ENCODE data around the gene XDH.

Gene XDH

DNA sequence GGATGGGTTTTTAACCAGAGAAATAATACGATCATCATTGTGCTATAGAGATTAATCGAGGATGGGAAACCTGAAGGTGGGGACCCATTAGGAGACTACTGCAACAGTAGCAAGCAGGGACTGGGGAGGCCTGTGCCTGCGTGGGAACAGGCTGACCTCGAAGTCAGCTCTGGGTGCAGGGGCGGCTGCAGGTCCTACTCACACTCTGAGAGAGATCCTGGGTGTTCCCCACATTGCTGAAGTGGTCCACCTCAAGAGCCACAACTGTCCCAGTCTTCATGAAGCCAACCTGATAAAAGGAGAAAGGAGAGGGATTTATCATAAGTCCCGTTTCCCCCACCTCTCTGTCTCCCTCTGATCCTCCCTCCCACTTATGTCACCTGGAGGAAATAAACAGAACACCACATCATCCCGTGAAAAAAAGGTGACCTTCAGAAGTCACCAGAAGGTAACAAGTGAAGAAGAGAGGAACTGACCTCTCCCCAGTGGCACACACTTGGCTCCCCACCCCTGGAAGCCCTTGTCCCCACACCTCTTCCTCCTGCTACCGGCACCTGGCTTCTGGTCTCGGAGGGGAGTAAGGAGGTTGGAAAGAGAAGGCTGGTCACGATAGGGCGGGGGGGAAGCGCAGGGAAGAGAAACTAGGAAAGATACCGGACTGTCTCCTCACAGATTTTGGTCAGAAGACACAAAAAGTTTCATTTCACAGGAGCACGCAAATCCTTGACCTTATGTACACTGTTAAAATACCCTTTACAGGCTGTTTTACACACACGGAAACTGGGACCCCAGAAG, 50.4 kb downstream of the XDH start:
- DNase-seq = no peak

DNA sequence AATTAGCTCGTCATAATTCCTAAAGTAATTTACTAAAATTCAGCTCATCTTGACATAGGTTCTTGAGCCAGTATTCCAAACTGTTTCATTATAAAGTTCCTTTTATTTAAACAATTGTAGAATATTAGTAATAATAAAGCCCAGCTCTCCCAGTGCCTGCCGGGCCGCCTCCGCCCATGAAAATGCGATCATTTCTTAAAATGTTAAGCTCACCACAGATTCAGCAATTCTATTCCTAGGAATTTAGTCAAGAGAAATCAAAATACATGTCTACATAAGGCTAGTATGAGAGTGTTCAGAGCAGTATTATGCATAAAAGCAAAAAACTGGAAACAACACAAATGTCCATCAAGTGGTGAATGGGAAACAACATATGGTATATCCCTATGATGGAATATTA, 52.0 kb downstream of the XDH start:
- DNase-seq = no peak

DNA sequence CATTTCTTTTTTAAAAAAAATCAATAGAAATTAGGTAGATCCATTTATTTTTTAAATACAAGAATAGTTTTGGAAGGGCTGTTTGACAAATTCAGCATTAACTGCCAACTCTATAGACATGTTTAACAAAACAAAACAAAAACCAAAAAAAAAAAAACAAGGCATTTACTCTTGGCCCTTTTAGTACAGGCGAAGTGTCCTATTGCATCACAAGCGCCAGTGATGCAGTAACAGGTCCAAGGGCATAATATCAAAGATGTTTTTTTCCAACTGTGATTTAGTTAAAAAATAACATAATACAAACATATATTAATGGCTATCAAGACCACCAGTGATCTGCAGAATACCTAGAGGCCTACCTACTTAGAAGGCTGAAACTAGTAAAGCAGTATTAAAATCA, 55.3 kb downstream of the XDH start:
- no peak for DNase-seq

GRCh38 chr2:31354837-31355236, 59.7 kb downstream of the XDH start:
- no peak for DNase-seq

GRCh38 chr2:31353179-31353578, 61.4 kb downstream of the XDH start:
- no peak for DNase-seq

GRCh38 chr2:31349684-31350083, 64.9 kb downstream of the XDH start:
- no peak for DNase-seq

DNA sequence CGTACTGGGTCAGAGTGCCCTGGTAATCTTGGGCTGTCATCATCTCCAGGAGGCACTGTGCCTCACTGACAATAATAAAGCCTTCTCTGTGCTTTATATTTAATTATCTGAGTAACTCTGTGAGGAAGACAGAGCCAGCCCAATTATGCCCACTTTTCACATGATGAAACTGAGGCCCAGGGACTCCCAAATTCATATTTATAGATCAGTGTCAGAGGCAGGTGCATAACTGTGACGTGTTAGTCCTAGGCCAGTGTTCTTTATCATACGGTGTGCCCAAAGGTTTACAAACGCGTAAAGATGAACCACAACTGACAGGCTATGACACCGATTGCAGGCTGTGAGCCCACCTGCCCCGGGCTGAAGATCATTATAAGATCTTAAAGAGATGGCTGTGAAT, 65.4 kb downstream of the XDH start:
- no peak for DNase-seq

DNA sequence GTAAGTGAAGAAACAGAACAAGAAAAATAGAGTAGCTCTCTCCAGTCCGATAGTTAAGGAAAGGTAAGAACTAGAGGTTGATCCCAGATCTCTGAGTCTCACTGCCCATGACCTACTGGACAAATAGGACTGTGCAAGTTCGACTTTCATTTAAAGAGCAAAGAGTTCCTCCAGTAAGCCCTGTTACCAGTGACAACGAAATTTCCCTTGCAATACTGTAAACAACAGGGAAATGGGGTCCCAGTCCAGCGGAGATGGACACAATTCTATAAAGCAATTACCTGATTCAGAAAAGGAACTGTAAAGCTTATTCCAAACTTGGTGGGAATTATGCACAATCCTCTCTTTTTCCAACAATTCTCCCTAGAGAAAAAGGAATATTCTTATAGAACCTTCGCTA, 65.9 kb downstream of the XDH start:
- no peak for DNase-seq

GRCh38 chr2:31347750-31348149, 66.8 kb downstream of the XDH start:
- no peak for DNase-seq

- DNase-seq = no peak
These were observed 67.2 kb downstream of the XDH start for GRCh38 chr2:31347319-31347718.

- no peak for DNase-seq
These were observed 70.1 kb downstream of the XDH start for GRCh38 chr2:31344447-31344846.

DNA sequence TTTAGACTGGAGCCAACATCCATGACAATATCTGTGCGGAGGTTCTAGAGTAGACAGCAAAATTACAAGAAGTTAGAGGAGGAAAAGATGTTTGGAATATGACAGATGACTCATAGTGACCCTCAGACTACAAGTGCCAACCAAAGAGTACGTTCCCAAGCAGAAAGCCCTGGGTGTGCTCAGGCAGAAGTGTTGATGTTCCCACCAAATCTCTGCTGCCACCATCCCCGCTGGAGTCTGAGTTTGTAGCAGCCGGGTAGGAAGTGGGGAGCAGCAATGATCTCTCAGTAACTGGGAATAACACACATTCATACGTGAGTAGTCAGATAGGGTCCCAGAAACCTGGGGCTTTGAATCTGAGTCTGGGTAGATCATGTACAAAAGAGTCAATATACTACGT, 73.2 kb downstream of the XDH start:
- DNase-seq = no peak

DNA sequence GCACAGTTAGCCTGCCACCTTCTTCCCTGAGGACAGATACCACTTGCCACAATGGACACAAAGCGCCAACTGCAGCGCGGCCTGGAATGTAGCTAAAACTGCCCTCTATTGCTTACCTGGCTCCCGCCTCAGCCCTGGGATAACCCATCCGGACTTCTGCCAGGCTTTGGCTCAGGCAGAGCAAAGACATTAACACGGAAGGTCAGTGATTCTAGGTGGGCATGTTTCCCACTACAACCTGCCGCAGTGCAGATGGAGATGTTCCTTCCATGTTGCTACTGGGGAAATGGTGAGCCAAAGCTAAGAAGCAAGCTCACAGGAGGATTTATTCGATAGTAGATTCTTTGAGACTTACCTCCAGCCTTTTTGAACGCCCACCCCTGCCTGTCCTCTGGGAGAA, 74.8 kb downstream of the XDH start:
- no peak for DNase-seq

DNA sequence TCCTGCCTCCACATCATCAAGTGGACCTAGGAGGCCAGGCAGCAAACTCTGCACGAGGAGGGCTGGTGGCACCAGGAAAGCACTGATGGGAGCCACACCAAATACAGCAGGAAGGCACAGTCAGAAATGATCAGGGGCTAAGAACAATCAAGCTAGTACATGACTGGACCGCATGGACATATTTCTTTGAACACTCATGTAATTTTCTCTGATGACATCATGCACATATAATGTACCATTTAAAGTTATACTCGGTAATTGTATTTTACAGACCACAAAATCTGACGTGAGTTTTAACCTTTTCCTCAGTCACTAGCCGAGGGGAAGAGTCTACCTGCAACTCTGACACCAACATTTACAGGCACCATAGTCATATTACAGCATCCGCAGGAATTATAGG, 76.7 kb downstream of the XDH start:
- DNase-seq = no peak

GRCh38 chr2:31337197-31337596, 77.3 kb downstream of the XDH start:
- no peak for DNase-seq

GRCh38 chr2:31335921-31336585, 78.5 kb downstream of the XDH start:
- no peak for DNase-seq

DNA sequence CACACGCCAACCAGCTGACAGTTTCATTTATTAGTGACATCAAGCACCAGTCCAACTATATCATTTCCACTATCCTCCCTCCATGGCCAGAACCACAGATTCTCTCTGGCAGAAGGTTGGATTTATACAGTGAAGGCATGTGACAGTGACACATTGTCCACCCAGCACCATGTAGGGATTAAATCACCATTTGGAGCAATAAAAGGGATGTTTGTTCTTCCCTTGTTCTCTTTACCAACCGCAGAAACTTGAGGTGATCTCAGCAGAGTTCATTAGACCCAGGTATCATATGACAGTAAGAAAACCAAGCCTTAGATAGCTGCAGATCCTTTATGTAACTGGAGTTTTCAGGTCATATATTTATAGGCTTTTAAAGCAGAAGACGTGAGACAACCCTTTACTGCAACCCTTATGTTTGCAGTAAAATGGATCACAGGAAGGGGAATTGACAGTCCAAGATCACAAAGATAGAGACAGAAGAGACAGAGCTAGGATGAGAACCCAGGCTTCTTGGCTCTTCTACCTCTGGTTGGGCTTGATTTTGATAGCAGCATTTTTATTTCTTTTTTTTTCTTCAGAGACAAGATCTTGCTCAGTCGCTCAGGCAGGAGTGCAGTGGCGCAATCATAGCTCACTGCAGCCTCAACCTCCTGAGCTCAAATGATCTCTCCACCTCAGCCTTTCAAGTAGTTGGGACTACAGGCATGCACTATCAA, 80.1 kb downstream of the XDH start:
- no peak for DNase-seq

DNA sequence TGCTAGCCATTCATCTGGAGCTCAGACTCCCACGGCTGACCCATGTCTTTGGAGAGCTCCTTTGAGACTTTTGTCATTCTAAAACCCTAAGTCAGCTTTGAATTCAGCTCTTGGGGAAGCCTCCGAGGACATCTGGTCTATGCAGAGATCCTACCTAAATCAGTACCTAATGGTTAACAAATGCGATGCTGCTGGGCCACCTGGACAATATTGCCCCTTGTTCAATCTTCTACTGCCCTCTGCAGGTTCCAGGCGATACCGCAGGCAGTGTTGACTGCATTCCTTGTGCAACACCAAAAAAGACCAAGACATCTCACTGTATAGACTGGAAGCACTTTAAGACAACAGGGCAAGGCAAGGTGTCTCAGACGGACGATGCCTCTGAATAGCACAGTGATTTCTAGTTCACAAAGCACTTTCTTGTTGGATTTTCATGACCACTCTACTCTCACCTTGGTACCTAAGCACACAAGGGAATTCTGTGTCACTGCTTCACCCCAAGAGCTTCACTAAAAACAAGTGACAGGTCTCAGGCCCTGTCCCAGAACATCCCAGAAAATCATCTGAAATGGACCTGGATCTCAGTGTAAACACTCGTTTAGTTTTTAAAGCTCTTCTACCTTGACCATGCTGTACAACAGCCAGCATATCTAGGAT, 80.9 kb downstream of the XDH start:
- peak; percentile 17 for DNase-seq

- DNase-seq = no peak
These were observed 81.5 kb downstream of the XDH start for GRCh38 chr2:31333046-31333445.

DNA sequence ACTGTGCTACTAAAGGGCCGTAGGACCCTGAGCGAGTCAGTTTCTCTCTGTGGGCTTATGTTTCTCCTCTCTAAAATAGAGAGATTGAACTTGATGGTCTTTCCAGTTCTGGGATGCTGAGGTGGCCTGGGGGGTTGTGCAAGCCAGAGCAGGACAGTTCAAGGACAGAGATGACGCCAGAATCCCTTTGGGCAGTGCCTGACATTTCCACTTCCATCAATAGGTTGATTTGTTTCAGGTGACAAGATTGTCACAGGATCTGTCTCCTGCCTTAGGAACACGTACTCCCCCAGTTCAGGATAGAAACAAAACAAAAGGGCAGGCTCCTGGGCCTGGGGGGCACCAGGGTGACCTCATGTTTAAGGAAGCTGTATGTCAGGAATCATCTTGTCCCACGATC, 82.0 kb downstream of the XDH start:
- no peak for DNase-seq

DNA sequence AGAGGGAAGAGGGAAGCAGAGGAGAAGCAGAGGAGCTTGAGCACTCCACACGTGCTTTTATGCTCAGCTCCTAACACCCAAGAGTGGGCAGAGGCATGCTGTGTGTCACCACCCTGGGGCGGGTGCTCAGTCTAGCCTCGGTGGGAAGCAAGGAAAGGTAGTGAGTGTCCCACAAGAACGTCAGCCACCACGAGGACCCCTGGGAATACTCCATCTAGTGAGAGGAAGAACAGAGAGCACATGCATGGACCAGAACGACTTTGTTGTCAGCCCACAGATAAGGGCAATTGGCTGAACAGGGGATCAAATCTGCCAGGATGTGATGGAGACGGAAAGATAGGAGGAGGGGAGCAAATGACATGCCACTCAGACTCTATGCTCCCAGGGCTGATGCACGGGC, 83.4 kb downstream of the XDH start:
- no peak for DNase-seq

- DNase-seq = no peak
These were observed 85.4 kb downstream of the XDH start for GRCh38 chr2:31329081-31329625.

DNA sequence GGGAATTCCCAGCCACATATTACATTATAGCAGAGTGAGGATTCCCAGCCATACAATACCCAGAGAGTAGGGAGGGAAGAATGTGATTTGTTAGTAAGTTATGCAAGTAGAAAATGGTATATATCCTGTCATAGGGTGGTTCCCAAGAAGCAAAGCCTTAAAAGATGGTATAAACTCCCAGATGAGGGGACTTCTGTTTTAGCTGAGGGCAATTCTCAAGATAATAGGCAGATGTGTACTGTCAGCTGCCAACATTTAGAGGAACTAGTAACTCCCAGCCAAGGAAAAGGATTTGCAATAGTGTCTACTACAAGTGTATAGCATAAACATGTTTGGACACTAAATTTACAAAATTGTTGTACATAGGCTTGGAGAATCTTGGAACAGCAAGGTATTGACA, 86.5 kb downstream of the XDH start:
- no peak for DNase-seq

Measured in DMS79 (cell line).